GM18907 (cell line): ENCODE measurements around the gene MCF2L2.
"Not testable (repeated sequence)": the region's sequence is repeated elsewhere in the genome, so short reads cannot be mapped to it uniquely, and the experiment has no call there.

ENCODE experiments used
- ATAC-seq: cut with Tn5 transposase; IDR thresholded peaks from one replicate; pipeline ENCODE4 v1.9.1; 2021; ENCODE audit warnings: mild to moderate bottlenecking, moderate library complexity; ENCODE audit not compliant: unreplicated experiment

MCF2L2 gene

DNA sequence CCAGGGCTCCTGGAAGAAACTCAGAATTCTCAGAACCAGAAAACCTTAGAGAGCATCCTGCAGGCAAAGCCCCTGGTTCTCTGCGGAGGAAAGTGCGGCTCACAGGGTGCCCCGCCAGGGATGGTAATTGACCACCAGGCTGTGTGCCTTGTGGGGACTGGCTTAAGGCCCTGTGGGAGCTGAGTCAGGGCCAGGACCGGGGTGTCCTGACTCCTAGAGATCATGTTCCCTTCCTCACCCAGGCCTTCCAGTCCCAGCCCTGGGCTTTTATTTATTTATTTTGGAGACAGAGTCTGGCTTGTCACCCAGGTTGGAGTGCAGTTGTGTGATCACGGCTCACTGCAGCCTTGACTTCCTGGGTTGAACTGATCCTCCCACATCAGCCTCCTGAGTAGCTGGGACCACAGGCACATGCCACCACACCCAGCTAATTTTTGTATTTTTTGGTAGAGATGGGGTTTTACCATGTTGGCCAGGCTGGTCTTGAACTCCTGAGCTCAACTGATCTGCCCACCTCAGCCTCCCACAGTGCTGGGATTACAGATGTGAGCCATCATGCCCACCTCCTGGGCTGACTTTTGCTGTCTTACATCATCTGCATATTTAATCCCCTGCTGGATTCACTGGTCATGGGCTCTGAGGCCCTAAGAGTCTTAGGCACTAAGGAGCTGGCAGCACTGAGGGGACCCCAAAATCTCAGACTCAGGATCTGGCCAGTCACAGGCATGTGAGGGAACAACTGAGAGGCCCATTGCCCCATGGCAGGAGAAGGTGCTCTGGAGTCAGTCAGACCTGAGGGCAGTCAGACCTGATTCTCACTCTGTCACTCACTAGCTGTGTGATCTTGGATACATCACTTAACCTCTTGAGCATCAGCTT is 245.4 kb downstream of the MCF2L2 start:
- no peak for ATAC-seq

DNA sequence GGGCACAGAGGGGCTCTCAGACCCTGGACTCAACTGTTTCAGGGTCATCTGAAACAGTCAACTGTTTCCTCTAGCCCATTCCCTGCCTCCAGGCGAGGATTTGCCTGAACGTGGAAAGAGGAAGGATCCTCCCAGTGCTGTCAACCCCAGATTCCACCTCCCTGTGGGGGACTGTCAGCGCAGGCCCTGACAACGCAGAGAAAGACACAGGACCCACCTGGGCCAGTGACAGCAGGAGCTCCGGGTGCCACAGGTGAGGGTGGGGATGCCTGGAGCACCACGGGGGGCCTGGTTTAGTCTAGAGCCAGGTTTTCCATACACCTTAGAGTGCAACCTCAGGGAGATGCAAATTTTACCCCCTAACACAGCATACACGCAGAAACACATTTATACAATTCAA is 246.3 kb downstream of the MCF2L2 start:
- ATAC-seq = no peak

DNA sequence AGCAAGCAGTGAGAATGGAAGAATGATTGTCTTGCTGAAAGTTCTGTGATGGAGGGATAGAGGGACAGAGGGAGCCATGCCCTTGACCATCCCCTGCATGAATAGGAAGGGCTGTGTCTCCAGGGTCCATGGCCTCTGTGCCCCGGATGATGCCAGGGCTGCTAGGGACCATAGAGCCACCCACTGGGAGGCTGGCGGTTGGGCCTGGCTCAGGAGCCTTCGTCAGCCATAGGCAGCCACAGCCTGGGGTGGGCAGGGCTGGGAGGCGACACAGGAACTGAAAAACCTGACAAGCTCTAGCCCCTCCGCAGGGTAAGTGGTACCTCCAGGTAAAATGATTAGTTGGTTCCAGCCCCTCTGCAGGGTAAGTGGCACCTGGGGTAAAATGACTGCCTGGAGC is 246.8 kb downstream of the MCF2L2 start:
- ATAC-seq = no peak

DNA sequence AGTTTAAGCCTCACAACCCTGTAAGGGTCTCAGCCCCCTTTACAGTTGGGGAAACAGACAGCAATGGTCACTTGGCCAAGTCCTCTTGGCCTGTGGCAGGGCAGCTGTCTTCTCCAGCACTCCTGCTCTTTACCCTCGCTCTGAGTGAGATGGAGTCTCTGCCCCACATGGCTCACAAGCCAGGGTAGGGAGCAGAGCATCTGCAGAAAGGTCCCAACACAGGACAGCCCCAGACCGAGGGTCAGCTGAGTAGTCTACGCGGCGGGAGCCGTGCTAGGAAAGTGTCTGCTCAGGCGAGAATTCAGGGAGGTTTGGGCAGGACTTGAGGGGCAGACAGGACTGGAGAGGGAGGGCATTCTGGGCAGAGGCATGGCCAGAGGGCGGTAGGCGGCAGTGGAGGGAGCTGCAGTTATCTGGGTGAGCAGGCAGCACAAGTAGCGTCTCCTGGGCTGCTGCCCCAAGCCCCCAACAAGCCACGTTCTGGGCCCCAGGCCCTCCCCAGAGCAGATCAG is 247.6 kb downstream of the MCF2L2 start:
- ATAC-seq = no peak

DNA sequence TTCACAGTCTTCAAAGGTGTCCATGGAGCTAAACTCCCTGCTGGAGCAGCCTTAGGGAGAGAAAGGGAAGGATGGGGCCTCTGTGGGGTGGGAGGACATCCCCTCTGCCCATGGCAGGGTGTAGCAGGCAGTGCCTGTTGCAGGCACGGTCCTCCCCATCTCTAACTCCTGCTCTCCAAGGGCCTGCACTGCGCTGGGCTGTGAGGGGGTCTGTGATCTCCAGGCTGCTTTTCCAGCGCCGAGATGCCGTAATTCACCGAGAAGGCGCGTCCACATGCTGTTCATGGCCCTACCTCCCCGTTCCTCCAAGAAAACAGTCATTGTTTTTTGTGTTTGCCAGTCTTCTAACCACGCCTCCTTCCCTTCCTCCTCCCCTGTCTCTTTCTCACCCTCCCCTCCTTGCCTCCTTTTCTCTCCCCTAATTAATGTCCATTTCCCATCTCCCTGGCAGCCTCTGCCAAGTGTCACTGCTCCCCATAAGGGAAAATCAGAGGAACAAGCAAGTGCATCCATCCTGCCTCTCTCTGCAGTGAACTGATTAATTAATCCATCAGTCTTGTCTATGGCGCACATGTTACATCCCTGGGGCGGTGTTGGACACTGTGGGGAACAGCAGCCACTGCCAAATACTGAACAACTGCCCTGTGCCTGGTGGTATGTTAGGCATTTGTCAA is 248.2 kb downstream of the MCF2L2 start:
- no peak for ATAC-seq

DNA sequence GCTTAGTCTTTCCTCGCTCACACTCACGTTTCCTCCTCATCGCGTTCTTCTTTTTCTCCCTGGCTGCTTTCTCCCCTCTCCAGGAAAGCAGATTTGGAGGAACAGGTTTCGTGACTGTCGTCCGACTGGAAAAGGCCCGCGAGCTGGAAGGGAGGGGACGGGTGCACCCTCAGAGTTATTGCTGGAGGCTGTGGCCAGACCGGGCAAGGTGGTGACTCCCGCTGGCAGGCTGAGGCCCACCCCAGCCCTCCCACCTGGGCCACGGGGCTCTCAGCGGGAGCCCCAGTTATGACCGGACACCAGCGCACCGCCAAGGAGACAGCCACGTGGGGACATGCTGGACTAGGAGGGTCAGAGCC is 248.9 kb downstream of the MCF2L2 start:
- ATAC-seq = not testable (repeated sequence)

DNA sequence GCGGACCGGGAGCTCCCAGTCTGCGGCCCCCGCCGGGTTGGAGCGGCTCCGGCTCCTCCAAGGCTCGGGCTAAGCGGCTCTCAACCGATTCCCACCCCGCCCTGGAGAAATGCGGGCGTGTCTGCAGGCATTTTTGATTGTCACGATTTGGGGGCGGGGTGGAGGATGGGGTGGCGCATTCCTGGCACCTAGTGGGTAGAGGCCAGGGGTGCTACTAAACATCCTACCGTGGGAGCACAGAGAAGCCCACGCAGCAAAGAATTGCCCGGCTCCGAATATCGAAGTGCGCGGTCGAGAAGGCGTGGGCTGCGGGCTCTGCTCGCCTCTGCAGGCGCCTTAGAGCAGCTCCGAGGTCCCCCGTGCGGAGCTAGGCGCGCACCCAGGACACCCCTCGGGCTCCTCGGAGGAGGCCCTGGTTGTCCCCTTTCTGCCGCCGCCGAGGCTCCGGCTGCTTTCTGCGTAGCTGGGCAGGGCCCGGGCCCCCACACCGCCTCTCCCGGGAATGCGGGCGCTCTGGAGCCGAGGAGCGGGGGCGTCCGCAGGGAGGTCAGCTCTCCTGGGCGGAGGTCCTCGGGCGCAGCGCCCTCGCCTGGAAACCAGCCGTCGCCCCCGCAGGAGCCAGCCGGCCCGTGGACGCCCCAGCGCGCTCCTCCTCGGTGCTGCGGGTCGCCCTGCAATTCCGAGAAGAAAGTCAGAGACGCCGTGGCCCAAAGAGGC is 249.4 kb downstream of the MCF2L2 start:
- ATAC-seq = no peak

DNA sequence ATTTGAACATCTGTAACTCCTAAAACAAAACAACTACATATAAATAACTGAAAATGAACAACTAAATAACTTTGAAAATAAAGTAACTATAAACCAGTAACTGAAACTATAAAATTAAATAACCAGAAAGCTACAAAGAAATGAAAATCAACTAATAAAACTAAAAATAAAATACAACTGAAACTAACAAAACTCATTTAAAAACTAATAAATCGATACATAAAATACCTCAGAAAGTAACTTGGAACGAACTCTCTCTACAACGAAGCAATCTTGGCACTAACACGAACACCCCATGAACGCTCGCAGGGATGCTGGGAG is 249.9 kb downstream of the MCF2L2 start:
- ATAC-seq = no peak

DNA sequence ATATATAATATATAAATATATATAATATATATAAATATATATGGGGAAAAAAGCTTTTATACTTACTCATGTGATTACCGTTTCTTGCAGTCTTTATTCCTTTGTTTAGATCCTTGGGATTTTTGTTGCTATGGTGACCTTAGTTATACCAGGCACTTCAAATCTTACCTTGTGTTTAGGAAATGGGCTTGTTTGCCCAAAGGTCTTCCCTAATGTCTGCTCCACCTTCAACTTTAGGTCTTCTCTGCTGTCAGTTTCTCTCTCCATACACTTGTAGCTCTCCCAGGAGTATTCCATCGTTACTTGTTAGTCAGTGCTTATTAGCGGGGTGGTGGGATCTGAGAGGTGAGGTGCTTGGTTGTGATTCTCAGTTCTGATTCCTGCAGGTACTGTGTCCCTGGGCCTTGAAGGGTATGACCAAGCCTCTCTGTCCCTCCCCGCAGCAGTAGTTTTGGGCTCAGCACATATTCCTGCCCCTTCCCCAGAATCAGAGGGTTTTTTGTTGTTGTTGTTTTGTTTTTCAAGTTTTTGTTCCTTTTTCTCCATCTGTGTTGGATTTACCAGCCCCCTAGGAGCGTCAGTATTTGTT is 256.3 kb downstream of the MCF2L2 start:
- ATAC-seq = no peak

DNA sequence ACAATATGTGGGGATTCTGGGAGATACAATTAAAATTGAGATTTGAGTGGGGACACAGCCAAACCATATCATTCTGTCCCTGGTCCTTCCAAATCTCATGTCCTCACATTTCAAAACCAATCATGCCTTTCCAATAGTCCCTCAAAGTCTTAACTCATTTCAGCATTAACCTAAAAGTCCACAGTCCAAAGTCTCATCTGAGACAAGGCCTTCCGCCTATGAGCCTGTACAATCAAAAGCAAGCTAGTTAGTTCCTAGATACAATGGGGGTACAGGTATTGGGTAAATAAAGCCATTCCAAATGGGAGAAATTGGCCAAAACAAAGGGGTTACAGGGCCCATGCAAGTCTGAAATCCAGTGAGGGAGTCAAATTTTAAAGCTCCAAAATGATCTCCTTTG is 260.4 kb downstream of the MCF2L2 start:
- not testable (repeated sequence) for ATAC-seq

DNA sequence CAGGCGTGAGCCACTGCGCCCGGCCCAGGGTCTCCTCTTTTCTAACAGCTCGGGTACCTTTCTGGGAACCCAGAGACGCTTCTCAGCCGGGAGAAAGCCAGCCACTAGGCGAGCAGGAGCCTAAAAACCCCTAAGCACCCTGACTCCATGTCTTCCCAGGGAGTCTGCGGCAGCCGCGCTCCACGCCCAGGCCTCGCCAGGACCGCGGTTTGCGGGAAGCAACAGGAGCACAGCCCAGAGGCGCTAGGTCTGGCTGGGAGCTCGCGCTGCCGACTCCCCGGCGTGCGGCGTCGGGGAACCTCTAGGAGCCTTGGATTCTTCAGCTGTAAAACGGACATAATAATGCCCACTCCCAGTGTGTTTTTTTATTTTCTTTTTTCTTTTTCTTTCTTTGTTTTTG is 264.9 kb downstream of the MCF2L2 start:
- ATAC-seq = no peak

DNA sequence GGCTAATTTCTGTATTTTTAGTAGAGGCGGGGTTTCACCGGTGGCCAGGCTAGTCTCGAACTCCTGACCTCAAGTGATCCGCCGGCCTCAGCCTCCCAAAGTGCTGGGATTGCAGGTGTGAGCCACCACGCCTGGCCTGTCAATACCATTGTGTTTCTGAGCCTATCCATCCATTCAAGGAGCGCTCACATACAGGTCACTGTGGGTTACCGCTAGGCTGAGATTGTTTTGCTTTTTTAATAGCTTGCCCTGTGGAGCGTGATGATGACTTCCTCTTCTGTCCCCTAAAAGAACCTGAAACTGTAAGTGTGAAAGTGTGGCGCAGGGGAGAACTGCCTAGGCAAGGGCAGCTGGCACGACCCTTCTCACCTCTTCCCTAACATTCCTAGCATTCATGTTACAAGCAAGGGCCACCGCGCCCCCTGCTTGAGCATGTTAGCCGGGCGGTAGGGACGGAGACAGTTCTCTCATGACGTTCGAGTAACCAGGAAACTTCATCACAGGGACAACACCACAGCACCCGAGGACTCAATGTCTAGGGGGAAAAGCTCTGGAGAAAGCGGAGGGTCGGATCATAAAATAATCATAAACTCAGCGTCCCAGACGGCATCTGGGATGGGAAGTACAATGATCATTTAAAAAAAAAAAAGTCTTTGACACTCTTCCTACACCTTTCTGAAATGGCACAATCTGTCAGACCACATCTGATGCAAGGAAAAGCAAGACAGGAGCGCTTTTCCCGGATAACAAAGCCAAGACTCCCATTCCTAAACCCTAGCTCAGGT is 266.7 kb downstream of the MCF2L2 start:
- ATAC-seq = peak; percentile 70

DNA sequence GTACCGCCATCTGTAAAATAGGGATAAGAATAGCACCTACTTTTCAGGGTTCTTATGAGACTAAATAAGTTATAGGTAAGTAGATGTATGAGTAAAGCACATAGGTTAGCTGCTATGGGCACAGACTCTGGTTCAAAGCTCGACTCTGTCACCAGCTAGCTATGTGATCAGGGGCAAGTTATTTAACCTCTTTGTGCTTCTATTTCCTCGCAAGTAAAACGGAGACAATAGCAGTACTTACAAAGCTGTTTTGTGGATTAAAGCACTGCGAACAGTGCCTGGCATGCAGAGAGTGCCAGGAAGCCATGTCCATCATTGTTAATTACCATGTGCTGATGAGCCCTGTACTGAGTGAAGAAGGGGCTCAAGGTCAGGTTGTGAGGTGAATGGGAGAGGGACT is 267.8 kb downstream of the MCF2L2 start:
- no peak for ATAC-seq

DNA sequence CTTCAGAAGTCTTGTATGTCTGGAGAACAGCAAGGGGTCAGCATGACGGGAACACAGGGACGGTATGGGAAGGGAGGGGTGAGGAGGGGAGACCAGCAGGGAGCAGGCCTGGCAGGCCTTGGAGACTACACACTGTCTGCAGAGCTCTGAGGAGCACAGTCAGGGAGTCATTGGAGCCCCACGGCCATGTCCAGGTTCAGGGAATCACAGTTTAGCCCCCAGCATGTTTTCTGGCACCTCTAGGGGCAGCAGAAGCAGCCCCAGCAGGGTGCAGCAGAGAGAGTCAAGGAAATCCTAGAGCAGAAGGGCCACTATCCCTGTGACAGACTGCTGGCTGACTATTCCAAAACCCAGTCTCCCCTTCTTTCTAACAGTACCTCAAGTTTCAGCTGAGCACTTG is 269.1 kb downstream of the MCF2L2 start:
- ATAC-seq = no peak

DNA sequence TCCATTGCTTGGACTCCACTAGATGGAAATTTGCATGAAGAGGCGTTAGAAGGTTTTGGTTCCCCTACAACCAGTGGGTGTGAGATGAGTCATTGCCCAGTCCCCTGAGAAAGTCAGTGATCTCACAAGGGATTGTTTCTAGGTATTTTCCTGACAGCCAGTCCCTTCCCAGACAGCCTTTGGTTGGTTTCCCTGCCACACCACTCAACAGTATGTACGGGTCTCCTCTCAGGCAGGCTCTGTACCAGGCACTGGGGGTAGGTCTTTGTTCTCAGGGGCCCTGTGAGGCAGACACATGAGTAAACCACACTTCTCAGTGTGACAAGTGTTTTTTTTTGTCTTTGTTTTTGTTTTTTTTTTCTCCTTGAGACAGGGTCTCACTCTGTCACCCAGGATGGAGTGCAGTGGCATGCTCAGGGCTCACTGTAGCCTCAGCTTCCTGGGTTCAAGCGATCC is 269.8 kb downstream of the MCF2L2 start:
- ATAC-seq = peak; percentile 73

DNA sequence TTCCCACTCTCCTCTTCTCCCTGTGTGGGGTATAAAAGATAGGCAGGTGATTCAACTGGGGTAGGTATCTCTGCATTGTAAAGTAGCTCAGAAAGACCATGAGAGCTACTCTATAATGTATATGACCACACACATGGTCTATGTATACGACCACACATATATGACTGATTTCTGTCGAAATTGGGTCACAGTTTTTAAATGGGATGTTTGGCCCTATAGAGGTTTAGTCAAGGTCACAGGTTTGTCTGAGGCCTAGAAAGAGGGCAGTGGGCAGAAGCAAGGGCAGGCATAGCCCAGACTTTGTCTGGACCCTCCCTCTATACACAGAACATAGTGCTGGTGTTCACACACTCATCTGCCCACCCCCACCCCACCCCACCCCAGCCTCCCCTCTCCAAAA is 270.3 kb downstream of the MCF2L2 start:
- ATAC-seq = peak; percentile 26

DNA sequence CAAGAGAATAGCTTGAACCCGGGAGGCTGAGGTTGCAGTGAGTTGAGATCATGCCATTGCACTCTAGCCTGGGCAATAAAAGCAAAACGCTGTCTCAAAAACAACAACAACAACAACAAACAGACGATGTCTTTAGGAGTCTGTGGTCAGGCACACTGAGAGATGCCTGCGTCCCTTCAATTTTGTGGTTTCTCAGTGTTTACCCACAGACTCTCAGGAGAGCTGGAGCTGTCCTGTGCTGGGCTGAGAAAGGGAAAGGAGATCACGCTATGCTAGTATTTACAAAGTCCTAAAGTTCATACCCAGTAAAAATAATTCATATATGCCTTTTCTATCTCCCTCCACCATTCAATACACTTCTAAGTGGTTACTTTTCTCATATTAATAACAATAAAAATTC is 272.2 kb downstream of the MCF2L2 start:
- no peak for ATAC-seq

DNA sequence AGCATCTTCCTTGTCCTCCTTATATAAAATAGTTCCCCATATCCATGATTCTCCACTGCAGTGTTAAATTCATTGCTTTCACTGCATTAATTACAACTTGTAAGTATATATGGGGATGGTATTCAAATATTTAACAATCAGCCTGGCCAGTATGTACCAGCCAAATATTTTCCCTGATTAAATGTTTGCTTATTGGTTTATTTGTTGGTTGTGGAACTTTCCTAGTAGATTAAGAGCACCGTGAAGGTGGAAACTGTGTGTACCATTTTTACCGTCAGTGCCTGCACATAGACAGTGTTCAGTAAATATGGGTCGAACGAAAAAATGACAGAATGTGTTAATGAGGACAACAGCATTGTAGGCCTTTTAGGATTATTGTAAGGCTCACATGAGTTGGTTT is 272.9 kb downstream of the MCF2L2 start:
- ATAC-seq = no peak

DNA sequence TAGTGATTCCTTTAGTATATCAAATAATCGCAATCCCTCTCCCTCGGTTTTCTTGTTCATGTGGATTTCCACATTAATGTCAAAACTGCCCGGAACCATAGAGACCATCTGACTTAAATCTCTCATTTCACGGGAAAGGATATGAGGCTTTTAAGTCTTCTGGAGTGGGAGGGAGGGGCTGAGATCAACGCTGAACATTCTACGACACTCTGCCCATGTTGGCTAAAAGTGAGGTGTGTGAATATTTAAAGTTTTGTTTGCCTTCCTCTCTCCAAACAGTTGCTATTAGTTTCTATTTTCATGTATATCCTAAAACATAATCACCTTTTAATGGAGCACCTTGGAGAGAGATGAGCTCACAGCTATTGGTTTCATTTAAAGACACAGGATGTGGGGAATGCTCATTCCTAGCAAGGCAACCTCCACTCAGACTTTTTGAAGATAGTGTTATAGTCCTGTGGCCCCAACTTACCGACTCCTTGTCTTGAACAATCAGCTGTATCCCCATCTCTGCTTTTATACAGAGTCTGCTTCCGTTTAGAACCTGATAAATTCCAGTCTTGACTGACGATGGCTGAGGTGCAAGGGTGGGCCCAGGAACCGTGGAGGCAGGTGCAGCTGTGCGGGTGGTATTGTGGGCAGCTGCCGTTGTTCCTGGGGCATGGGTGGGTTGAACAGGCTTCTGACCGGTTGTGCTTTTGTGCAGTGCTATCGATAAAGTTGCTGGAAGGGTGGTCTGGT is 275.0 kb downstream of the MCF2L2 start:
- no peak for ATAC-seq

DNA sequence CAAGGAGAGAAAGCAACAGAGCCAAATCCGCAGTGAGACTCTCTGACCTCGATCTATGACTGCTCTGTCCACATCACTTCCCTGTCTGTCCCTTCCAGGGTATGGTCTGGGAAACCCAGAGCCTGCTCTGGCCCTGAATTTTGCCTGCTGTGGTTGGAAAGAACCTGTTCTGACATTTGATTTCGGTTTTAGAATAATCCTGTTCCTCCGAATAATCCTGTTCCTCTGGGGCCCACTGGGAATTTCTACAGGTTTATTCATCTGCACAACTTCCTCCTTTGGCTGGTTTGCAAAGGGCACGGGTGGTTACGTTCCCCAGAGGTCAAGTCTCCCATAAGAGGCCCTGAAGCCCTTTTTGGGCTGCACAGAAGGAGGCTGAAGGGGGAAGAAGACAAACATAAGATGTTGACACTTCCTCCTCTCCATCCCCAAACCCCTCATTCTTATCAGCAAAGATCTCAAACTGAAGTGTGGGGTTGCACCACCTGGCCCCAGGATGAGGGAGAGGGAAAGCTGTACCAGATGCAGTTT is 276.5 kb downstream of the MCF2L2 start:
- no peak for ATAC-seq
